ENCODE results near the gene KIF12. TPM values are rescaled to one million over a fixed set of nuclear protein-coding genes. Genes with fewer than 3 reads are reported as not detected.

The KIF12 gene
- polyA plus RNA-seq, 1 donor (not counting 4 experiments of a cell fraction or from before 2014, with no cell fraction given), result 1.5 TPM

DNA sequence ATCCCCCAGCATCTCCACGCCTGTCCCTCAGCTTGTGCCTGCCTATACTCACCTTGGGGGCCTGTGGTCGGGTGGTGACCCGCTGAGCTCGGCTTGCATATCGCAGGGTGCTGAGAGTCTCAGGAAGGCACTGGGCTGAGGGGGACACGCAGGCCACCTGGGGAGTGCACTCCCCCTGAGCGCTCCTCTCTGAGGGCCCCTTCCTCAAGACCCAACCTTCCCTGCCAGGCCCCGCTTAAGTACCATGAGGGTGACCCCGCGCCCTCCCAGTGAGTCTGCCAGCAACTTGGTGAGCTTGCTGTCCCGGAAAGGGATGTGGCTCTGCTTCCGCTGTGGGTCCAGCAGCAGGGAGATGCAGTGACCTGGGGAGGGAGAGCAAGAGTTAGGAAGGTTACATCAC is 4.1 kb downstream of the KIF12 start:
- no peak for TF ChIP-seq EZH2 (IDR thresholded peaks at IDR 0.05; ENCODE audit: low read length)
- TF ChIP-seq, protein P1, sequence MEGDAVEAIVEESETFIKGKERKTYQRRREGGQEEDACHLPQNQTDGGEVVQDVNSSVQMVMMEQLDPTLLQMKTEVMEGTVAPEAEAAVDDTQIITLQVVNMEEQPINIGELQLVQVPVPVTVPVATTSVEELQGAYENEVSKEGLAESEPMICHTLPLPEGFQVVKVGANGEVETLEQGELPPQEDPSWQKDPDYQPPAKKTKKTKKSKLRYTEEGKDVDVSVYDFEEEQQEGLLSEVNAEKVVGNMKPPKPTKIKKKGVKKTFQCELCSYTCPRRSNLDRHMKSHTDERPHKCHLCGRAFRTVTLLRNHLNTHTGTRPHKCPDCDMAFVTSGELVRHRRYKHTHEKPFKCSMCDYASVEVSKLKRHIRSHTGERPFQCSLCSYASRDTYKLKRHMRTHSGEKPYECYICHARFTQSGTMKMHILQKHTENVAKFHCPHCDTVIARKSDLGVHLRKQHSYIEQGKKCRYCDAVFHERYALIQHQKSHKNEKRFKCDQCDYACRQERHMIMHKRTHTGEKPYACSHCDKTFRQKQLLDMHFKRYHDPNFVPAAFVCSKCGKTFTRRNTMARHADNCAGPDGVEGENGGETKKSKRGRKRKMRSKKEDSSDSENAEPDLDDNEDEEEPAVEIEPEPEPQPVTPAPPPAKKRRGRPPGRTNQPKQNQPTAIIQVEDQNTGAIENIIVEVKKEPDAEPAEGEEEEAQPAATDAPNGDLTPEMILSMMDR (optimal IDR thresholded peaks at IDR 0.05 in 1 of 3, IDR thresholded peaks at IDR 0.05 in 1 of 3, conservative IDR thresholded peaks at IDR 0.05 in 1 of 3; ENCODE audit: extremely low read depth in 1 of 3, insufficient read depth in 2 of 3, low read length in 3 of 3), result no peak
- no peak overlapping the region for H2AFZ ChIP-seq (ENCODE audit: control insufficient read depth, low read length)
- no peak overlapping the region for H3K9ac ChIP-seq (ENCODE audit: control insufficient read depth, extremely low read depth, insufficient read depth, low read length)
- no peak for DNase-seq (ENCODE audit: low read depth, low spot score)
- no peak overlapping the region for H3K4me2 ChIP-seq (ENCODE audit: control insufficient read depth, extremely low read depth, insufficient read depth, low read depth, low read length)
- dilution Hi-C loops (cut with MboI; ENCODE audit: extremely low pct_ligation_motif_present, low sequenced_read_pairs), result no loop called here
- no peaks in the 10 kb centered on the region for H4K20me1 ChIP-seq (ENCODE audit: control insufficient read depth, extremely low read depth, insufficient read depth, low read length)
- no peak overlapping the region for H3K27ac ChIP-seq (ENCODE audit: control insufficient read depth, insufficient read depth, low read length)
- H3K27me3 ChIP-seq (ENCODE audit: control insufficient read depth, extremely low read depth, insufficient read depth, low read length), result peaks cover 22% of the 10 kb centered on the region
- no peaks in the 10 kb centered on the region for H3K9me1 ChIP-seq (ENCODE audit: control insufficient read depth, extremely low read depth, insufficient read depth, low read length)
- H3K4me3 ChIP-seq (ENCODE audit: control insufficient read depth in 2 of 3, extremely low read depth in 1 of 3, insufficient read depth in 2 of 3, low read depth in 1 of 3, low read length in 3 of 3), result no peak overlapping the region
- peaks cover 4% of the 10 kb centered on the region for H3K4me1 ChIP-seq (ENCODE audit: control insufficient read depth, extremely low read depth, insufficient read depth, low read length)
- no peaks in the 10 kb centered on the region for H3K79me2 ChIP-seq (ENCODE audit: control insufficient read depth, insufficient read depth, low read length)
- no peaks in the 10 kb centered on the region for H3K36me3 ChIP-seq (ENCODE audit: control insufficient read depth in 2 of 2, extremely low read depth in 1 of 2, insufficient read depth in 2 of 2, low read length in 2 of 2)
- no peak for FAIRE-seq
- H3K9me3 ChIP-seq (ENCODE audit: control insufficient read depth, low read depth, low read length), result no peaks in the 10 kb centered on the region

DNA sequence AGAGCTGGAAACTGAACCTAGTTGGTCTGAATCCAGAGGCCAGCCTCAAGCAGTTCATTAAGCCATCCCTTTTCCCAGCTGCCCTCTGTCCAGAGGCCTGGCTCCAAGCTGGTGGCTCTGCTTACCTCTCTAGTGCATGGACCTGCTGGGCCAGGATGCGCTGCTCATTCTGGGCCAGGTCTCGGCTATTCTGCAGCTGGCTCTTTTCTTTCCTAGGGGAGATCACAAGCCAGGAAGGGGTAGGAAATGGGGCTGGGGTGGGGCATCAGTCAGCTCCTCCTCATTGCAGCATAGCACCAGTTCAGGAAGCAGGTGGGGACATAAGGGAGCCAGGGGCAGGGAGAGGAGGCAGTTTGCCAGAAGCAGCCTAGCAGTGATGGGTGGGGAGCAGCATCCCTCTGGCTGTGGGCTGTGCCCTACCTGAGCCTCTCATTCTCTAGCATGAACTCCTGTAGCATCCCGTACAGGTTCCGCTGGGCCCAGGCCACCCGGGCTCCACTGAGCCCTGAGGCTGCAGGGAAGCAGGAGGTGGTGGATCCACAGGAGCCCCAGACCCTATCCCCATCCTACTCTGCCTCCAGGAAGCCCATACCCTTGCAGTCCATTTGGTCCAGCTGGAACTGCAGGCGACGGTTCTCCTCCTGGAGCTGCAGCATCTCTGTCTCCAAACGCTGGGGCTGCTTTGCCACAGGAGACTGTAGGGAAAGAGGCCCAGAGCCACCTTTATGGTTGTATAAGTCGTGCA is 5.2 kb downstream of the KIF12 start:
- Histone ChIP-seq H3K4me2 (ENCODE audit: control insufficient read depth, extremely low read depth, insufficient read depth, low read depth, low read length) (no peak overlapping the region), H3K9me1 (ENCODE audit: control insufficient read depth, extremely low read depth, insufficient read depth, low read length) (no peaks in the 10 kb centered on the region), H2AFZ (ENCODE audit: control insufficient read depth, low read length) (no peak overlapping the region), H3K27me3 (ENCODE audit: control insufficient read depth, extremely low read depth, insufficient read depth, low read length) (peaks cover 19% of the 10 kb centered on the region), H3K4me1 (ENCODE audit: control insufficient read depth, extremely low read depth, insufficient read depth, low read length) (peaks cover 4% of the 10 kb centered on the region), H3K79me2 (ENCODE audit: control insufficient read depth, insufficient read depth, low read length) (no peaks in the 10 kb centered on the region), H3K4me3 (ENCODE audit: control insufficient read depth in 2 of 3, extremely low read depth in 1 of 3, insufficient read depth in 2 of 3, low read depth in 1 of 3, low read length in 3 of 3) (no peak overlapping the region), H4K20me1 (ENCODE audit: control insufficient read depth, extremely low read depth, insufficient read depth, low read length) (no peaks in the 10 kb centered on the region), H3K27ac (ENCODE audit: control insufficient read depth, insufficient read depth, low read length) (no peak overlapping the region), H3K36me3 (ENCODE audit: control insufficient read depth in 2 of 2, extremely low read depth in 1 of 2, insufficient read depth in 2 of 2, low read length in 2 of 2) (no peaks in the 10 kb centered on the region), H3K9me3 (ENCODE audit: control insufficient read depth, low read depth, low read length) (no peaks in the 10 kb centered on the region), H3K9ac (ENCODE audit: control insufficient read depth, extremely low read depth, insufficient read depth, low read length) (no peak overlapping the region)
- DNase-seq (ENCODE audit: low read depth, low spot score), result no peak
- TF ChIP-seq, protein P1 (optimal IDR thresholded peaks at IDR 0.05 in 1 of 3, IDR thresholded peaks at IDR 0.05 in 1 of 3, conservative IDR thresholded peaks at IDR 0.05 in 1 of 3; ENCODE audit: extremely low read depth in 1 of 3, insufficient read depth in 2 of 3, low read length in 3 of 3), result no peak
- TF ChIP-seq EZH2 (IDR thresholded peaks at IDR 0.05; ENCODE audit: low read length), result no peak
- FAIRE-seq, result no peak
- dilution Hi-C loops (cut with MboI; ENCODE audit: extremely low pct_ligation_motif_present, low sequenced_read_pairs), result no loop called here

All from keratinocyte (primary cell).